CD4-positive, alpha-beta T cell treated with Interleukin-1 beta for 1 hour (primary cell): Measurements from ENCODE around the gene KCTD8.

Experiments
- DNase-seq, 2 donors: peaks; one replicate each; pipeline ENCODE4 v3.0.0-alpha.2; 2020 to 2022

Gene KCTD8

DNA sequence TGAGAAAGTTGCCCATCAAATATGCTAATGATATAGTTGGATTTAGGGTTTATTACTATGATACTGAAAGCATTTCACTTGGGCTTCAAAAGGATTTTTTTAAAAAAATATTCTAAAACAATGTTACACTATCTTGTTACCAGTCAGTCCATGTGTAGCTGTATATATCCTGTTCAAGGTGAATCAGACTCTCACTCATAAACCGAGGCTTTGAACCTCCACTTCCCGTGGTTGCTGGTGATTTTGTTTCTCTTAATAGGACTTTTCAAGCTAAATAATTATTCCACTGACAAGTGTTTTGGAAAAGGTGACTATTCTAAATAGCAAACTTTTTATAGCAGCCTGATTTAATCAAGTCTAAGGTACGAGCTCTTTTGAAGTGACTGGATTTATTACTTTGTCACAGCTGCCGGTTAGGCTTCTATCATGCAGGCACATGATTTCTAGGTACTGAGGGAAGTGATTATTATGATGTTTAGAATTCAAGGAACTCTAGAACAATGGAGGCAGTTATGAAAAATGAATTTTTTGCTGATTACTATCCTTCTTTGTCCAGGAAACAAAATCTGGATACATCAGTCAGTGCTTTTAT, 287.7 kb downstream of the KCTD8 start:
- DNase-seq = no peak

DNA sequence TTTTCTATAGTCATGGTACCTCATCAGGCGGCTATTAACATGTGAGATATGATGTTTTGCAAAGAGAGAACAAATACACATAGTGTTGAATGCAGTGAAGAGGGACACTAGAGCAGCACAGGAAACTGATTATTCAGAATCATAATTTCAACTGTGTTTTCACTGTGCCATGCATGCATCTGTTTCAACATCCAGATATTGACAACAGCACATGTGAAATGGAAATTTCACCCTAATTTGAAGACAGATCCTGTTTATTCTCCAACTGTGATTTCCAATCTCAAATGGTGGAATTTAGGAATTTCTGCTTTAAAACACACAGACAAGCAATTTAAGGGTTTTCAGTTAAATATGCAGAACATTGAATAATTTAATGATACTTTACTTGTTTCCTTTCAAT, 288.6 kb downstream of the KCTD8 start:
- no peak for DNase-seq

DNA sequence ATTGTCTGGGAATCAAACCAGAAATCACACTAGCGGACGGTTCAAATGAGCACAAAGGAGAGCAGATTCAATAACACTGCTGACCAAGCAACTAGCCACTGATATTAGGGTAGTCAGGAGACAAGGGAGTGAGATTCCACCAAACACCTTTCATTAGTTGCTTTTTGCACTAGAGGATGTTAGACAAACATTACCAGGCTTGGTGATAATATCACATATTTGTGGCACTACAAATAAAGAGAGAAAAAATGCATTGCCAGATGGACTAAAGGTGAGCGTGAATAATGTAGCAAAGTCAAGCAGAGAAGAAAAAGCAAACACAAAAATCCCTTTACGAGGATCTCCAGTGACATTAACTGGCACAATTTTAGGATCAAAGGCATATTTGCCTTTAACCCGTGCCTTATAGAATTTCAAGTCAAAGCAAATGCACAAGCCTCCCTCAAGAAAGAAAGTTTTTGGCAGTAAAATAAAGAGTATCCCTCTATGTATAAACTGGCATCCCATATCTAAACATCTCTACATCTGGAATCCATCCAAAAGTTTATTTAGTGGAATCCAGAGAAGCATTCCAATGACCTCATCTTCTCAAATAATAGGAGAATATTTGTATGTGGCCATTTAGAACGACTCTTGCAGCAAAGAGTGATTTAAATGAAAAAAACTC, 290.9 kb downstream of the KCTD8 start:
- DNase-seq = no peak

DNA sequence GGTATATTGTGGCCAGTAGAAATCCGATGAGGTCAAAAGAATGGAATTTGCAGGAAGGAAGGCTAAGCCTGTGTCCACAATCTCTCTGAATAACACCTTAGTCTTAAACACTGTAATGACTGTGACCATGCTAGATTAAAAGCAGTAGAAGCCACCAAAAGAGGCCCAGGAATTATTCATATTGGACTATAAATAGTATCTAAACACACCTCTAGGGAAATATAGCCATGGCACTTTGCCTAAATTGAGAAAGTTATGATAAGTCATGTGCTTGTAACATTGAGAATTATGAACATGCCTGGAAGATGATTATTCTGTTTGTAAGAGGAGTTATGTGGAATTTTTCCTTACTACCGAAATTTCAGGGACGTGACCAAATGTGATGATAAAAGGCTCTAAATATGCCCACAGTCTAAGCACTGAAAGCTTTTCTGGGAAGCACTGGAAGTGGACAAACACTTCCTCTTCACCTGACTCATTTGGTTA, 298.5 kb downstream of the KCTD8 start:
- DNase-seq = no peak

DNA sequence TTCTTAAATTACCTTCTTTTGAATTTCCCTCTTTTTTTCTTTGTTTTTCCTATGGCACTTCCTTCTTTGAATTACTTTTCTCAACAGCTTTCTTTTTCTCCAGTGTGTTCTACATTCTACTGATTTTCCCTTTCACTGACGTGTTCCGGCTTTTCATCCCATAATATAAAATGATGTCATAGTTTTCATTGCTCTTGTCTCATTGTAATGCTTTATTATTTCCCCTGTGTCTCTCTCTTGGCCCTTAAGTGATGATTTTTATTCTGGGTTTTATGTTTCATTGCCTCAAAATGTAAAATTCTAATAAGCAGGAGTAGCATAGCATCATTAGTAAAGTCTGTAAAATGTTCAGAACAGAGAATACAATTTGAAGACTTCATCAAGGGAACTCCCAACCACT, 299.3 kb downstream of the KCTD8 start:
- no peak for DNase-seq

DNA sequence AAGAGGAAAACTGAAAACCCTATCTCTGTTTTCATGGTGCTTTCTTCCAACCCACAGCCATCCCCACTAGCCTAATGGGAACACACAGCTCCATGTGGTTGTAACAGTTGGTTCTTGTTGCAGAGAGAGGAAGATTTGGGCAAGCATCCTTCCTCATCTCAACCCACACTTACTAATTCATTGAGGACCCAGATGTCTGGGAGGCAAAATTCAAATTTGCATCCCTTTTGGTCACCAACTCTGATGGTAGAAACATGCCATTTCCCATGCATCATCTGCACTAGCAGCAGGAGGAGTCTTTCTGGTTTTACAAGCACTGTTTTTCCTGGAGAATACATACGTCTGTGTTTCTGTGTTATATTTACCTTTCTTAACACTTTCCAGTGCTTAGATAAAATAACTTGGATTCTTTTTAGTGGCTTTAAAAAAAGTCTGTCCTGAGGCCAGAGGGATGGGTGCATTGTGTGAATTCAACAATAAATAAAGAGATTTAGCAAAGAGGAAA, 301.0 kb downstream of the KCTD8 start:
- DNase-seq = no peak

DNA sequence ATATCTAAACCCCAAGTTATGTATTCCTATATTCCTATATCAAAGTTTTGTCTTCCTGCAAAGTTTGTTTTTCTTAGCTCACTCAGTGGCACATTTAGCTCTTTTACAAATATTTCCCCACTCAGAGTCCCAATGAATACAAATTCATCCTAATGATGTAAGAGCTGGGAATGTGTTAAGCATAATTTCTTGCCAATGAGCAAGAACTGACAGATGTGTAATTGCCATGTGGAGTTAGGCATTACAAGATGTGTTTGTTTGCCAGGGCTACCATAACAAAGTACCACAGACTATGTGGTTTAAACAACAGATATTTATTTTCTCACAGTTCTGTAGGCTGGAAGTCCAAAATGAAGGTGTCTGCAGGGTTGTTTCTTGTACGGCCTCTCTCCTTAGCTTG, 302.1 kb downstream of the KCTD8 start:
- DNase-seq = no peak

DNA sequence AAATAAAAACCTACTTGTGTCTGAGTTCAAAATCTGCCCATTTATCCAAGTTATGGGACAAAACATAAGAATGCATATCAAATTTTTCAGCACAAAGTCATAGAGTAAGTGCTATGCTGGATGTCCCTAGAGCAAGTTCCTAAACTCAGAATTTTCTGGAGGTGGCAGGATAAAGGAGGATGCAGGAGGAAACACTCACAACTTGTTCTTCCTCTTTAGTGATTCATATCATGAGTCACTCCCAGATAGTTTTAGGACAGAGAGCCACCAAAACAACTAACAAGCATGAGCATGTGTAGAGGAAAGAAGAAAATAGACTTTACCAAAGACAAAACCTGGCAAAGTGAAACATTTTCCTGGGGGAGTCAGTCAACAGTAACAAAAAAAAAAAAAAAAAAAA, 302.7 kb downstream of the KCTD8 start:
- DNase-seq = no peak

DNA sequence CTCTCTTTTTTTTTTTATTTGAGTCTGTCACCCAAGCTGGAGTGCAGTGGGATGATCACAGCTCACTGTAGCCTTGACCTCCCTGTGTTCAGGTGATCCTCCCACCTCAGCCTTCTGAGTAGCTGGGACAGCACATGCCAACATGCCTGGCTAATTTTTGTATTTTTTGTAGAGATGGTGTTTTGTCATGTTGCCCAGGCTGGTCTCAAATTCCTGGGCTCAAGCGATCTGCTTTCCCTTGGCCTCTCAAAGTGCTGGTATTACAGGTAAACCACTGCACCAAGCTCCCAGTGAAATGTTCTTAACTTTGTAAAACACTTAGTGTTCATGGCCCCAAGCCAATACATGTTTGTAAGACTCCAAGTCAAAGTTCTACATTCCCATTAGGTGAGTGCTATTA, 316.1 kb downstream of the KCTD8 start:
- no peak for DNase-seq
